ENCODE measurements around the gene ZNF146. TPM values are rescaled to one million over a fixed set of nuclear protein-coding genes. Genes with fewer than 3 reads are reported as not detected.

ZNF146 gene
- total RNA-seq, 1 donor from 2014 or later: 21.2 TPM

- Histone ChIP-seq H3K4me1 (no peaks in the 10 kb centered on the region), H3K36me3 (peaks cover 0 to 7% of the 10 kb centered on the region in 2 donors), H3K27ac (no peak overlapping the region), H3K9me3 (no peaks in the 10 kb centered on the region), H3K27me3 (no peaks in the 10 kb centered on the region), H3K4me3 (no peak overlapping the region)
- no peak for DNase-seq (ENCODE audit: low spot score in 2 of 2)
- intact Hi-C loops (cut with DNase I): no loop called here
- no peak for TF ChIP-seq CTCF (IDR thresholded peaks at IDR 0.05)
These were observed 7.2 kb upstream of the ZNF146 start for GRCh38 chr19:36207605-36208252.

GRCh38 chr19:36209372-36209771, 5.5 kb upstream of the ZNF146 start:
- H3K4me3 ChIP-seq: no peak overlapping the region
- TF ChIP-seq CTCF (IDR thresholded peaks at IDR 0.05): no peak
- intact Hi-C loops (cut with DNase I): no loop called here
- H3K27me3 ChIP-seq: no peaks in the 10 kb centered on the region
- H3K4me1 ChIP-seq: peaks cover 0 to 8% of the 10 kb centered on the region in 2 donors
- H3K9me3 ChIP-seq: no peaks in the 10 kb centered on the region
- no peak for DNase-seq (ENCODE audit: low spot score in 2 of 2)
- H3K27ac ChIP-seq: no peak overlapping the region
- H3K36me3 ChIP-seq: peaks cover 0 to 7% of the 10 kb centered on the region in 2 donors

GRCh38 chr19:36210497-36210896, 4.4 kb upstream of the ZNF146 start:
- TF ChIP-seq CTCF (IDR thresholded peaks at IDR 0.05): no peak
- intact Hi-C loops (cut with DNase I): loop anchor here (5.0 to 10.0 kb wide), 4 partner anchors 156 to 1104 kb away; partner anchors contain the start of genes THAP8, WDR62, ZFP14 and ZNF566
- Histone ChIP-seq H3K27me3 (no peaks in the 10 kb centered on the region), H3K36me3 (peaks cover 0 to 7% of the 10 kb centered on the region in 2 donors), H3K4me1 (peaks cover 0 to 8% of the 10 kb centered on the region in 2 donors), H3K27ac (no peak overlapping the region), H3K9me3 (no peaks in the 10 kb centered on the region), H3K4me3 (no peak overlapping the region)
- no peak for DNase-seq (ENCODE audit: low spot score in 2 of 2)

- H3K27me3 ChIP-seq: no peaks in the 10 kb centered on the region
- H3K36me3 ChIP-seq: no peaks in the 10 kb centered on the region
- no peak for TF ChIP-seq CTCF (IDR thresholded peaks at IDR 0.05)
- H3K4me1 ChIP-seq: peaks cover 0 to 12% of the 10 kb centered on the region in 2 donors
- no peak overlapping the region for H3K27ac ChIP-seq
- DNase-seq (ENCODE audit: low spot score in 2 of 2): no peak
- no peaks in the 10 kb centered on the region for H3K9me3 ChIP-seq
- H3K4me3 ChIP-seq: no peak overlapping the region
- intact Hi-C loops (cut with DNase I): loop anchor here (5.0 to 10.0 kb wide), 4 partner anchors 158 to 1102 kb away; partner anchors contain the start of genes THAP8, WDR62, ZFP14 and ZNF566
These were observed 2.0 kb upstream of the ZNF146 start for GRCh38 chr19:36212895-36213294.

- H3K27me3 ChIP-seq: no peaks in the 10 kb centered on the region
- DNase-seq (ENCODE audit: low spot score in 2 of 2): no peak
- H3K36me3 ChIP-seq: peaks cover 0 to 16% of the 10 kb centered on the region in 2 donors
- intact Hi-C loops (cut with DNase I): loop anchor here (2.0 to 10.0 kb wide), 5 partner anchors 63 to 1099 kb away; partner anchors contain the start of genes COX7A1, LIN37, THAP8 and WDR62
- no peaks in the 10 kb centered on the region for H3K9me3 ChIP-seq
- H3K27ac ChIP-seq: peak overlapping the region; percentile 92 to 96
- TF ChIP-seq CTCF (IDR thresholded peaks at IDR 0.05): no peak
- H3K4me1 ChIP-seq: peaks cover 0 to 12% of the 10 kb centered on the region in 2 donors
- H3K4me3 ChIP-seq: peak overlapping the region; percentile 81
These were observed 594 bp downstream of the ZNF146 start for GRCh38 chr19:36215276-36216123.
